Measurements from ENCODE around the gene PCCA. TPM values are rescaled to one million over a fixed set of nuclear protein-coding genes. Genes with fewer than 3 reads are reported as not detected.
"Not testable (repeated sequence)": the region's sequence is repeated elsewhere in the genome, so short reads cannot be mapped to it uniquely, and the experiment has no call there.

Gene PCCA
- total and polyA plus RNA-seq, 4 donors: 45.1 to 378 (median 110) TPM

- Histone ChIP-seq H3K27me3 (ENCODE audit: control insufficient read depth, insufficient read depth, low read length) (no peaks in the 10 kb centered on the region), H3K4me1 (ENCODE audit: control insufficient read depth, insufficient read depth, low read length) (no peaks in the 10 kb centered on the region), H3K9me3 (ENCODE audit: control insufficient read depth, insufficient read depth, low read length) (no peaks in the 10 kb centered on the region), H3K4me3 (ENCODE audit: low read depth, low read length) (no peak overlapping the region), H3K36me3 (ENCODE audit: control insufficient read depth, insufficient read depth, low read length) (no peaks in the 10 kb centered on the region), H3K27ac (ENCODE audit: low read depth, low read length) (no peak overlapping the region)
- DNase-seq (ENCODE audit: low read depth in 4 of 6, low spot score in 6 of 6): no peak
- whole genome bisulfite sequencing (ENCODE audit: insufficient coverage): no CpG with 5 or more reads among the region's 3 CpGs
These were observed 276.8 kb downstream of the PCCA start for GRCh38 chr13:100365680-100366079.

- DNase-seq (ENCODE audit: low read depth in 4 of 6, low spot score in 6 of 6): no peak
- no peaks in the 10 kb centered on the region for H3K4me1 ChIP-seq (ENCODE audit: control insufficient read depth, insufficient read depth, low read length)
These were observed 289.6 kb downstream of the PCCA start for GRCh38 chr13:100378533-100378932.

GRCh38 chr13:100381595-100382224, 292.8 kb downstream of the PCCA start:
- Histone ChIP-seq H3K36me3 (ENCODE audit: control insufficient read depth, insufficient read depth, low read length) (peaks cover 7% of the 10 kb centered on the region), H3K4me1 (ENCODE audit: control insufficient read depth, insufficient read depth, low read length) (no peaks in the 10 kb centered on the region), H3K9me3 (ENCODE audit: control insufficient read depth, insufficient read depth, low read length) (peaks cover 5% of the 10 kb centered on the region), H3K27ac (ENCODE audit: low read depth, low read length) (no peak overlapping the region), H3K27me3 (ENCODE audit: control insufficient read depth, insufficient read depth, low read length) (no peaks in the 10 kb centered on the region), H3K4me3 (ENCODE audit: low read depth, low read length) (no peak overlapping the region)
- 80% methylated on average over 12 of the region's 16 CpGs for WGBS (ENCODE audit: insufficient coverage)
- DNase-seq (ENCODE audit: low read depth in 4 of 6, low spot score in 6 of 6): no peak

More at GRCh38 chr13:100378533-100378932, 289.6 kb downstream of the PCCA start:
- Histone ChIP-seq H3K9me3 (ENCODE audit: control insufficient read depth, insufficient read depth, low read length) (peaks cover 5% of the 10 kb centered on the region), H3K27ac (ENCODE audit: low read depth, low read length) (no peak overlapping the region), H3K27me3 (ENCODE audit: control insufficient read depth, insufficient read depth, low read length) (no peaks in the 10 kb centered on the region), H3K4me3 (ENCODE audit: low read depth, low read length) (no peak overlapping the region), H3K36me3 (ENCODE audit: control insufficient read depth, insufficient read depth, low read length) (peaks cover 7% of the 10 kb centered on the region)

DNA sequence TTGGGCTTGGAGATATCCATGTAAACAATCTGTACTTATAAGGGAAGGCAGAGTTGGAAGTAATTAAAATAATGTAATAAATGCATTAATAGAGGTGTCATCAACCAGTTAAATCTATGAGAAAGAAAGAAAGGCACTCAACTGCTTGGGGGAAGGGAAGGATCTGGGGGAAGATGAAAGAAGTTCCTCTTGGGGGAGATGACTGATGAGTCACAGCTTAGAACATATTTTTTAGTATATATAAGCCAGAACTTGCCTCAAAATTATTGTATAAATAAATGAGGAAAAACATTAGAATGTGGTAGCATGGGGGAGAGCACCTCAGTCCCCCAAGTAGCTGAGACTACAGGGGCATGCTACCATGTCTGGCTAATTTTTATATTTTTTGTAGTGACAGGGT, 293.9 kb downstream of the PCCA start:
- no peak overlapping the region for H3K27ac ChIP-seq (ENCODE audit: low read depth, low read length)
- H3K4me1 ChIP-seq (ENCODE audit: control insufficient read depth, insufficient read depth, low read length): no peaks in the 10 kb centered on the region
- H3K4me3 ChIP-seq (ENCODE audit: low read depth, low read length): no peak overlapping the region
- H3K27me3 ChIP-seq (ENCODE audit: control insufficient read depth, insufficient read depth, low read length): no peaks in the 10 kb centered on the region
- peaks cover 7% of the 10 kb centered on the region for H3K36me3 ChIP-seq (ENCODE audit: control insufficient read depth, insufficient read depth, low read length)
- H3K9me3 ChIP-seq (ENCODE audit: control insufficient read depth, insufficient read depth, low read length): peaks cover 2% of the 10 kb centered on the region
- no peak for DNase-seq (ENCODE audit: low read depth in 4 of 6, low spot score in 6 of 6)

DNA sequence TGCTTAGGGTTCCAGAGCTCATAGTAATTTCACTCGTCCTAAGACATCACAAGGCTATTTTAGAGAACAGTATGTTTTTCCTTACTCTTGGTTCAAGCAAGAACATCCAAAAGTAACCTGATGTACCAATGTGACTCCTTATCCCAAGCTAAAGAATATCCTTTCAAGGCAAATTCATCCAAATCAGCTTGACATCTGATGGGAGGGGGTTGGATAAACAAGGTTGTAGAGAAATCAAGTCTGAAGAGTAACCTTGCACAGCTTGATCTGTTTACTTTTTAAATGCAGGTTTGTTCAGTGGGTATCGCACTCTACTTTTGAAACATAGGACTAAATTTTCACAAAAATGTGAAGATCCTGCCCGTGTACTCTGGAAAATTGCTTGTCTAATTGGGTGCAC, 298.5 kb downstream of the PCCA start:
- WGBS (ENCODE audit: insufficient coverage): 83% methylated on average over 1 of the region's 3 CpGs
- Histone ChIP-seq H3K4me3 (ENCODE audit: low read depth, low read length) (no peak overlapping the region), H3K36me3 (ENCODE audit: control insufficient read depth, insufficient read depth, low read length) (peaks cover 2% of the 10 kb centered on the region), H3K27ac (ENCODE audit: low read depth, low read length) (no peak overlapping the region), H3K27me3 (ENCODE audit: control insufficient read depth, insufficient read depth, low read length) (no peaks in the 10 kb centered on the region), H3K9me3 (ENCODE audit: control insufficient read depth, insufficient read depth, low read length) (no peaks in the 10 kb centered on the region), H3K4me1 (ENCODE audit: control insufficient read depth, insufficient read depth, low read length) (no peaks in the 10 kb centered on the region)
- DNase-seq (ENCODE audit: low read depth in 4 of 6, low spot score in 6 of 6): no peak

GRCh38 chr13:100388150-100388549, 299.3 kb downstream of the PCCA start:
- not testable (repeated sequence) for H3K9me3 ChIP-seq (ENCODE audit: control insufficient read depth, insufficient read depth, low read length); H3K27me3 ChIP-seq (ENCODE audit: control insufficient read depth, insufficient read depth, low read length); H3K4me1 ChIP-seq (ENCODE audit: control insufficient read depth, insufficient read depth, low read length); H3K36me3 ChIP-seq (ENCODE audit: control insufficient read depth, insufficient read depth, low read length); H3K4me3 ChIP-seq (ENCODE audit: low read depth, low read length); H3K27ac ChIP-seq (ENCODE audit: low read depth, low read length); DNase-seq (ENCODE audit: low read depth in 4 of 6, low spot score in 6 of 6)
- 97% methylated on average over 4 of the region's 5 CpGs for WGBS (ENCODE audit: insufficient coverage)

DNA sequence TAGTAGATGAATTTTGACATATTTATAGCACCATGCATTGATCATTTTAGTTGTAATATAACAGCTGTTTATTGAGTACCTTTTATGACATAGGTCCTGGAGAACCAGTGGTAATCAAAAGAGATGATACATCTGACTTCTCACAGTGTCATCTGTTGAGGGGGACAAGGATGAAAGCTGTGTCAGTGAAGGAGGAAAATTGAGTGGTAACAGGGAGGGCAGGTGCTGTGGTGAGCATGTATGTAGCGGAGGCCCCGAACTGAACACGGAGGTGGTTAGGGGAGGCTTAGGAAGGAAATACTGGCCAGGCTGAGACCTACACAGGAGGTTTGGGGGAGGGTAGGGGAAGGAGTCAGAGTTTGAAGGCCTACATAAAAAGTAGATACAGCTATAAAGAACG, 300.0 kb downstream of the PCCA start:
- H3K4me1 ChIP-seq (ENCODE audit: control insufficient read depth, insufficient read depth, low read length): no peaks in the 10 kb centered on the region
- 96% methylated on average over 4 of the region's 4 CpGs for WGBS (ENCODE audit: insufficient coverage)
- no peak overlapping the region for H3K27ac ChIP-seq (ENCODE audit: low read depth, low read length)

GRCh38 chr13:100389617-100390016, 300.7 kb downstream of the PCCA start:
- no peak overlapping the region for H3K27ac ChIP-seq (ENCODE audit: low read depth, low read length)
- H3K4me3 ChIP-seq (ENCODE audit: low read depth, low read length): no peak overlapping the region
- no peaks in the 10 kb centered on the region for H3K27me3 ChIP-seq (ENCODE audit: control insufficient read depth, insufficient read depth, low read length)
- H3K4me1 ChIP-seq (ENCODE audit: control insufficient read depth, insufficient read depth, low read length): no peaks in the 10 kb centered on the region
- peaks cover 2% of the 10 kb centered on the region for H3K36me3 ChIP-seq (ENCODE audit: control insufficient read depth, insufficient read depth, low read length)
- no peak for DNase-seq (ENCODE audit: low read depth in 4 of 6, low spot score in 6 of 6)
- WGBS (ENCODE audit: insufficient coverage): 80% methylated on average over 3 of the region's 3 CpGs
- no peaks in the 10 kb centered on the region for H3K9me3 ChIP-seq (ENCODE audit: control insufficient read depth, insufficient read depth, low read length)

More for the DNA sequence above, 300.0 kb downstream of the PCCA start:
- no peak for DNase-seq (ENCODE audit: low read depth in 4 of 6, low spot score in 6 of 6)
- Histone ChIP-seq H3K36me3 (ENCODE audit: control insufficient read depth, insufficient read depth, low read length) (peaks cover 2% of the 10 kb centered on the region), H3K9me3 (ENCODE audit: control insufficient read depth, insufficient read depth, low read length) (no peaks in the 10 kb centered on the region), H3K4me3 (ENCODE audit: low read depth, low read length) (no peak overlapping the region), H3K27me3 (ENCODE audit: control insufficient read depth, insufficient read depth, low read length) (no peaks in the 10 kb centered on the region)

GRCh38 chr13:100392709-100393630, 304.1 kb downstream of the PCCA start:
- Histone ChIP-seq H3K4me3 (ENCODE audit: low read depth, low read length) (no peak overlapping the region), H3K27me3 (ENCODE audit: control insufficient read depth, insufficient read depth, low read length) (no peaks in the 10 kb centered on the region), H3K36me3 (ENCODE audit: control insufficient read depth, insufficient read depth, low read length) (no peaks in the 10 kb centered on the region), H3K4me1 (ENCODE audit: control insufficient read depth, insufficient read depth, low read length) (no peaks in the 10 kb centered on the region), H3K27ac (ENCODE audit: low read depth, low read length) (peak overlapping the region; percentile 78), H3K9me3 (ENCODE audit: control insufficient read depth, insufficient read depth, low read length) (no peaks in the 10 kb centered on the region)
- WGBS (ENCODE audit: insufficient coverage): 90% methylated on average over 5 of the region's 12 CpGs
- peak in 1 of 6 donors; percentile 66 for DNase-seq (ENCODE audit: low read depth in 4 of 6, low spot score in 6 of 6)

All from spinal cord (tissue), 10 donors.